SU-DHL-6 (cell line): ENCODE measurements around the gene KANK3.

Experiments
- H2AFZ ChIP-seq: fragments of 200-600 bp; sonication (generic); 2 replicates; pipeline ENCODE4 v1.6.1; 2014; ENCODE audit warnings: low read depth, mild to moderate bottlenecking, moderate library complexity, mixed read lengths, antibody characterized with exemption, low read length; ENCODE audit not compliant: severe bottlenecking
- H3F3A ChIP-seq: fragments of 200-600 bp; shearing (Covaris generic); 2 replicates; pipeline ENCODE4 v1.6.0; 2016; ENCODE audit warnings: antibody characterized with exemption, mild to moderate bottlenecking; ENCODE audit not compliant: insufficient read depth
- H3K27ac ChIP-seq: fragments of 200-600 bp; sonication (generic); 2 replicates; pipeline ENCODE4 v1.5.1; 2016; ENCODE audit warnings: low read depth, mild to moderate bottlenecking, low read length, moderate library complexity, mixed read lengths
- H3K27me3 ChIP-seq: fragments of 200-600 bp; sonication (generic), shearing (Covaris generic); 2 replicates; pipeline ENCODE4 v1.6.0; 2014; ENCODE audit warnings: mild to moderate bottlenecking, low read length
- H3K36me3 ChIP-seq: fragments of 200-600 bp; sonication (generic); 2 replicates; pipeline ENCODE4 v1.6.1; 2014; ENCODE audit warnings: mild to moderate bottlenecking, low read length, mixed read lengths
- H3K4me2 ChIP-seq: fragments of 300-600, 200-600 bp; shearing (Covaris generic), sonication (generic); 2 replicates; pipeline ENCODE4 v1.6.0; 2014; ENCODE audit warnings: low read length, low read depth, mild to moderate bottlenecking; ENCODE audit not compliant: poor library complexity, severe bottlenecking
- H3K4me3 ChIP-seq: fragments of 200-600 bp; sonication (generic); 2 replicates; pipeline ENCODE4 v1.5.1; 2014; ENCODE audit warnings: antibody characterized with exemption, low read length, mild to moderate bottlenecking, mixed read lengths; ENCODE audit not compliant: insufficient read depth, poor library complexity, severe bottlenecking
- H3K79me2 ChIP-seq: fragments of 200-600 bp; sonication (generic); 2 replicates; pipeline ENCODE4 v1.6.1; 2014; ENCODE audit warnings: mild to moderate bottlenecking, low read length, moderate library complexity; ENCODE audit not compliant: insufficient read depth
- H3K9ac ChIP-seq: fragments of 200-600 bp; sonication (generic); 2 replicates; pipeline ENCODE4 v1.7.0; 2014; ENCODE audit warnings: mild to moderate bottlenecking, low read length
- H3K9me2 ChIP-seq: fragments of 200-600 bp; sonication (generic); replicated peaks from 2 replicates; pipeline ENCODE4 v1.6.1; 2014; ENCODE audit warnings: low read length; ENCODE audit not compliant: insufficient read depth
- H3K9me3 ChIP-seq: fragments of 200-600 bp; sonication (generic); 2 replicates; pipeline ENCODE4 v1.6.1; 2014; ENCODE audit warnings: low read length, mixed read lengths; ENCODE audit not compliant: insufficient read depth
- H4K20me1 ChIP-seq: fragments of 200-600 bp; sonication (generic); 2 replicates; pipeline ENCODE4 v1.6.1; 2014; ENCODE audit warnings: low read depth, mild to moderate bottlenecking, antibody characterized with exemption, low read length, moderate library complexity, mixed read lengths
- CTCF ChIP-seq: fragments of 200-600 bp; sonication (generic); IDR thresholded peaks from one replicate; pipeline ENCODE4 v1.5.1; 2017; ENCODE audit warnings: antibody characterized with exemption, mild to moderate bottlenecking, low read length, moderate library complexity; ENCODE audit not compliant: insufficient read depth, poor library complexity, severe bottlenecking
- EZH2phosphoT487 ChIP-seq: fragments of 200-600 bp; sonication (generic), shearing (Covaris generic); conservative IDR thresholded peaks from 2 replicates; pipeline ENCODE4 v1.6.1; 2018; ENCODE audit warnings: mild to moderate bottlenecking, antibody characterized with exemption, low read length, moderate library complexity, mixed read lengths

The KANK3 gene

GRCh38 chr19:8363803-8364771 lies 21.0 kb upstream of the KANK3 start, which contains the start of gene ANGPTL4:
ANGPTL4 (plus strand) TSS chr19:8364155; CDS start chr19:8364322, 167 bp downstream.
- Histone ChIP-seq H3K4me2 (no peak within 1 kb of the TSS), H3K79me2 (no peaks in the 10 kb centered on the region), H3K9ac (no peak within 1 kb of the TSS), H4K20me1 (no peaks in the 10 kb centered on the region), H3K27ac (no peak within 1 kb of the TSS), H3K36me3 (no peaks in the 10 kb centered on the region), H3K27me3 (no peaks in the 10 kb centered on the region), H3K9me2 (no peaks in the 10 kb centered on the region), H3F3A (no peaks in the 10 kb centered on the region), H3K4me3 (no peak within 1 kb of the TSS), H2AFZ (no peak within 1 kb of the TSS), H3K9me3 (no peaks in the 10 kb centered on the region)
- TF ChIP-seq CTCF (no peak), EZH2phosphoT487 (no peak)

GRCh38 chr19:8361921-8362793 lies 19.1 kb upstream of the KANK3 start:
- Histone ChIP-seq H3K79me2 (no peaks in the 10 kb centered on the region), H4K20me1 (no peaks in the 10 kb centered on the region), H3F3A (no peaks in the 10 kb centered on the region), H3K27me3 (no peaks in the 10 kb centered on the region), H3K9me2 (no peaks in the 10 kb centered on the region), H3K9ac (no peak overlapping the region), H3K36me3 (no peaks in the 10 kb centered on the region), H3K4me3 (no peak overlapping the region), H3K9me3 (no peaks in the 10 kb centered on the region), H3K4me2 (no peak overlapping the region), H2AFZ (no peak overlapping the region), H3K27ac (no peak overlapping the region)
- no peak for TF ChIP-seq CTCF
- no peak for TF ChIP-seq EZH2phosphoT487

GRCh38 chr19:8360196-8360595 lies 17.1 kb upstream of the KANK3 start:
- Histone ChIP-seq H3K4me2 (no peak overlapping the region), H3K9me3 (no peaks in the 10 kb centered on the region), H3K4me3 (no peak overlapping the region), H4K20me1 (no peaks in the 10 kb centered on the region), H2AFZ (no peak overlapping the region), H3K27ac (no peak overlapping the region), H3K79me2 (no peaks in the 10 kb centered on the region), H3K9ac (no peak overlapping the region), H3F3A (no peaks in the 10 kb centered on the region), H3K36me3 (no peaks in the 10 kb centered on the region), H3K9me2 (no peaks in the 10 kb centered on the region), H3K27me3 (no peaks in the 10 kb centered on the region)
- no peak for TF ChIP-seq EZH2phosphoT487
- no peak for TF ChIP-seq CTCF
